IMR-90 (cell line): ENCODE data around the gene NRIP1. TPM values are rescaled to one million over a fixed set of nuclear protein-coding genes. Genes with fewer than 3 reads are reported as not detected.

Source experiments
- ATAC-seq: fragments of 200-7000 bp; cut with Tn5 transposase; 2 replicates; pipeline ENCODE4 v1.9.1; 2020; ENCODE audit warnings: low read depth, mild to moderate bottlenecking, moderate library complexity
- BruUV-seq: library from RNA; stranded (reverse); fragments of 400-500 nt; replicated peaks from 2 replicates; lab custom pipeline; 2021; lab: Mats Ljungman, UMichigan
- CTCF ChIA-PET: fragments of 300-600 bp; formaldehyde crosslinking; extraction: SDS; loops from one replicate; lab custom pipeline; 2021; ENCODE audit warnings: antibody characterized with exemption; lab: Yijun Ruan, JAX
- POLR2A ChIA-PET: fragments of 300-600 bp; sonication (Branson Sonifier 250); formaldehyde crosslinking; loops from one replicate; lab custom pipeline; 2022; ENCODE audit warnings: antibody characterized with exemption; ENCODE audit not compliant: unreplicated experiment; lab: Charles Lee
- DNase-seq: peaks from one replicate; pipeline ENCODE4 v3.0.0; 2013
- H2AFZ ChIP-seq: replicated peaks from 2 replicates; pipeline ENCODE3; 2013; ENCODE audit warnings: low read length, mild to moderate bottlenecking; ENCODE audit not compliant: poor library complexity
- H2AK5ac ChIP-seq: 2 replicates; pipeline ENCODE4 v1.6.1; 2013; ENCODE audit warnings: low read depth, low read length, inconsistent platforms
- H2AK9ac ChIP-seq: replicated peaks from 2 replicates; pipeline ENCODE3; 2013; ENCODE audit warnings: mild to moderate bottlenecking, low read depth, low read length, moderate library complexity; ENCODE audit not compliant: poor library complexity
- H2BK120ac ChIP-seq: 2 replicates; pipeline ENCODE4 v1.6.1; 2013; ENCODE audit warnings: low read depth, low read length, inconsistent platforms
- H2BK15ac ChIP-seq: 3 replicates; pipeline ENCODE4 v1.6.1; 2013; ENCODE audit warnings: low read depth, low read length, inconsistent platforms
- H2BK20ac ChIP-seq: 2 replicates; pipeline ENCODE4 v1.6.1; 2013; ENCODE audit warnings: low read depth, mild to moderate bottlenecking, inconsistent platforms, low read length, moderate library complexity
- H2BK5ac ChIP-seq: 2 replicates; pipeline ENCODE4 v1.6.1; 2013; ENCODE audit warnings: mild to moderate bottlenecking, low read depth, low read length, inconsistent platforms; ENCODE audit not compliant: poor library complexity, severe bottlenecking
- H3K14ac ChIP-seq: replicated peaks from 2 replicates; pipeline ENCODE4 v1.6.1; 2013; ENCODE audit warnings: low read depth, low read length, inconsistent platforms
- H3K18ac ChIP-seq: 2 replicates; pipeline ENCODE4 v1.6.1; 2013; ENCODE audit warnings: low read depth, low read length, control low read depth
- H3K23ac ChIP-seq: 2 replicates; pipeline ENCODE4 v1.6.1; 2013; ENCODE audit warnings: low read depth, low read length, inconsistent platforms
- H3K27ac ChIP-seq: 2 replicates; pipeline ENCODE4 v1.5.1; 2013; ENCODE audit warnings: mild to moderate bottlenecking, control low read depth, low read length; ENCODE audit not compliant: insufficient read depth
- H3K27me3 ChIP-seq: 2 replicates; pipeline ENCODE4 v1.6.1; 2013; ENCODE audit warnings: low read length; ENCODE audit not compliant: control insufficient read depth, insufficient read depth
- H3K36me3 ChIP-seq: 2 replicates; pipeline ENCODE4 v1.6.1; 2013; ENCODE audit warnings: low read length, mixed read lengths; ENCODE audit not compliant: control insufficient read depth, insufficient read depth
- H3K4ac ChIP-seq: 2 replicates; pipeline ENCODE4 v1.6.1; 2013; ENCODE audit warnings: low read depth, low read length, inconsistent platforms
- H3K4me1 ChIP-seq: 2 replicates; pipeline ENCODE4 v1.6.1; 2013; ENCODE audit warnings: low read length, mixed read lengths; ENCODE audit not compliant: control insufficient read depth, insufficient read depth
- H3K4me2 ChIP-seq: 2 replicates; pipeline ENCODE4 v1.6.1; 2013; ENCODE audit warnings: low read depth, mild to moderate bottlenecking, control low read depth, low read length, moderate library complexity
- H3K4me3 ChIP-seq: 2 replicates; pipeline ENCODE4 v1.5.1; 2013; ENCODE audit warnings: low read depth, mild to moderate bottlenecking, control low read depth, low read length, moderate library complexity; ENCODE audit not compliant: insufficient read depth
- H3K56ac ChIP-seq: 2 replicates; pipeline ENCODE4 v1.6.1; 2013; ENCODE audit warnings: low read length, inconsistent platforms; ENCODE audit not compliant: insufficient read depth; ENCODE audit errors: extremely low read depth
- H3K79me1 ChIP-seq, 2 experiments: 2 replicates each; pipeline ENCODE4 v1.6.1; 2013; ENCODE audit warnings: low read length in 2 of 2, inconsistent platforms in 1 of 2, low read depth in 1 of 2
- H3K9ac ChIP-seq: 2 replicates; pipeline ENCODE4 v1.6.1; 2013; ENCODE audit warnings: low read depth, low read length, control low read depth
- H3K9me1 ChIP-seq: 2 replicates; pipeline ENCODE4 v1.6.1; 2013; ENCODE audit warnings: low read length, inconsistent platforms; ENCODE audit not compliant: insufficient read depth
- H3K9me3 ChIP-seq: 2 replicates; pipeline ENCODE4 v1.6.1; 2013; ENCODE audit warnings: low read length; ENCODE audit not compliant: control insufficient read depth, insufficient read depth
- H4K20me1 ChIP-seq: 2 replicates; pipeline ENCODE4 v1.6.1; 2013; ENCODE audit warnings: low read length, inconsistent platforms; ENCODE audit not compliant: insufficient read depth
- H4K5ac ChIP-seq: 2 replicates; pipeline ENCODE4 v1.6.1; 2013; ENCODE audit warnings: mild to moderate bottlenecking, low read depth, low read length, control low read depth
- H4K8ac ChIP-seq, 2 experiments: 2 replicates each; pipeline ENCODE4 v1.6.1; 2013; ENCODE audit warnings: low read depth in 2 of 2, low read length in 2 of 2, control low read depth in 1 of 2, inconsistent platforms in 1 of 2
- H4K91ac ChIP-seq: 2 replicates; pipeline ENCODE4 v1.6.1; 2013; ENCODE audit warnings: low read depth, low read length, inconsistent platforms; ENCODE audit not compliant: insufficient read depth
- BHLHE40 ChIP-seq: fragments of 150-350 bp; IDR thresholded peaks from 2 replicates; pipeline ENCODE4 v1.6.1; 2016; ENCODE audit warnings: mild to moderate bottlenecking, low read depth, low read length
- FOS ChIP-seq: fragments of 150-350 bp; IDR thresholded peaks from 2 replicates; pipeline ENCODE4 v1.6.1; 2016; ENCODE audit warnings: low read depth, low read length
- MAZ ChIP-seq: IDR thresholded peaks from 2 replicates; pipeline ENCODE4 v1.6.1; 2012; ENCODE audit warnings: low read depth, mild to moderate bottlenecking, low read length, improper control_type of control experiment, moderate library complexity, borderline replicate concordance
- MXI1 ChIP-seq: IDR thresholded peaks from 2 replicates; pipeline ENCODE4 v1.6.1; 2012; ENCODE audit warnings: low read depth, mild to moderate bottlenecking, low read length, moderate library complexity, borderline replicate concordance
- NFE2L2 ChIP-seq: fragments of 150-350 bp; IDR thresholded peaks from 2 replicates; pipeline ENCODE4 v1.6.1; 2016; ENCODE audit warnings: low read depth, mild to moderate bottlenecking, low read length
- RCOR1 ChIP-seq: IDR thresholded peaks from 2 replicates; pipeline ENCODE4 v1.6.1; 2012; ENCODE audit warnings: mild to moderate bottlenecking, low read length, improper control_type of control experiment; ENCODE audit not compliant: insufficient replicate concordance
- RFX5 ChIP-seq: IDR thresholded peaks from 2 replicates; pipeline ENCODE4 v1.8.0; 2012; ENCODE audit warnings: low read depth, mild to moderate bottlenecking, low read length, moderate library complexity
- WGBS, 2 experiments: methylation state at CpG; one replicate each; pipeline versions ENCODE4 v1.1.5 to v1.1.7; 2013; ENCODE audit warnings: missing lambda C conversion rate in 2 of 2; ENCODE audit not compliant: insufficient read length in 1 of 2; ENCODE audit errors: extremely low coverage in 2 of 2; 5-methylcytosine and 5-hydroxymethylcytosine counted together
- dilution Hi-C: fragments of 300-500 bp; cut with HindIII; formaldehyde crosslinking; loops from one replicate; pipeline ENCODE4 v1.14.3; 2018; ENCODE audit warnings: low sequenced_read_pairs; ENCODE audit not compliant: unreplicated experiment
- in situ Hi-C: fragments of 300-500 bp; cut with MboI; formaldehyde crosslinking; loops from 3 replicates; pipeline ENCODE4 v1.14.3; 2019; ENCODE audit warnings: low sequenced_read_pairs, inconsistent platforms, mixed read lengths
- intact Hi-C: fragments of 100-400 bp; cut with micrococcal nuclease; formaldehyde crosslinking; loops from 2 replicates; pipeline ENCODE4 v1.10.0; 2022
- polyA plus RNA-seq, 3 experiments: library from polyadenylated mRNA; depleted of rRNA; stranded (reverse); fragments of >200 nt; gene quantifications; 2 replicates each; pipeline ENCODE4 v1.2.3, GENCODE V29; 2012; ENCODE audit warnings: low replicate concordance in 1 of 3
- total RNA-seq: library from RNA; depleted of rRNA; stranded (reverse); fragments of >200 nt; gene quantifications from 2 replicates; pipeline ENCODE4 v1.2.3, GENCODE V29; 2012
- TF ChIP-seq, protein P1 (sequence below): fragments of 150-350 bp; IDR thresholded peaks from 2 replicates; pipeline ENCODE4 v1.6.1; 2017; ENCODE audit warnings: mild to moderate bottlenecking, antibody characterized with exemption, low read length, low read depth
- TF ChIP-seq, protein P2 (sequence below): conservative IDR thresholded peaks from 2 replicates; pipeline ENCODE4 v1.5.1; 2012; ENCODE audit warnings: mild to moderate bottlenecking, low read depth, low read length, improper control_type of control experiment

Gene NRIP1
- total and polyA plus RNA-seq, 2 of the 4 experiments (the other 2 are of a cell fraction) = 9.6 to 73.8 TPM

DNA sequence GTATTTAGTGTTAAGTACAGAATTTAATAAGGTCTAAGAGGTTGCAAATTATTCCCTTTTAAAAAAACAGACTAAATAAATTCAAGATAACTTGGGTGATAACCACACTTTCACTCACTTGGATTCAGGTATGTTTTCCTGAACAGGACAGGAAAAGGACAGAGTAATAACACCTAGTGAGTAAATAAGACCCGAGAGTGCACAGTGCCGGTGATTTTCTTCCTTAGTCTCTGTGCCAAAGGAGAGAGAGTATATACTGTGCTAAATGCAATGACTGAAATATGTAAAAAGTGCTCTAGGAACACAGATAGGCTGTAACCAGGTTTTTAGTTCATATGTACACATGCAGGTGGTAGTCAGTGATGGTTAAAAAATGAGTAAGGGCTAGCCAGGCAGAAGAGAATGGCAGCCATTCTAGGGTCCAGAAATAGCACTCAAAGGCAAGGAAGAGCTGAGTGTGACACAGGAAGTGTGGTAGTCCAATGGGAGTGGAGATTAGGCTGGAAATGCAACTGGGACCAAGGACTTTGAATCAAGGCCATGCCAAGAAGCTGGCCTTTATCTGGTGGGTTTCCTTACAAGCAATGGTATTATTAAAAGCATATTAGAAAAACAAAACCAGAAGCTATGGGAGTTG is 58.1 kb downstream of the NRIP1 start:
- Histone ChIP-seq H3K27ac (peak overlapping the region; percentile 64), H3K4me3 (no peak overlapping the region), H4K8ac (peak overlapping the region; percentile 61 to 83; a peak in 3 of 4 replicates), H4K91ac (peak overlapping the region; percentile 82), H2AFZ (no peak overlapping the region), H4K20me1 (no peaks in the 10 kb centered on the region), H3K36me3 (peaks cover 9% of the 10 kb centered on the region; the same call in 1 of the 2 replicates), H3K9ac (no peak overlapping the region), H2BK15ac (peak overlapping the region; percentile 38; the same call in 2 of the 3 replicates), H3K79me1 (peaks cover 20 to 55% of the 10 kb centered on the region in 2 experiments), H2BK120ac (peak overlapping the region; percentile 89), H2BK20ac (peak overlapping the region; percentile 28), H4K5ac (peak overlapping the region; percentile 97), H3K9me1 (peaks cover 10% of the 10 kb centered on the region), H2AK5ac (peak overlapping the region; percentile 97), H2BK5ac (peak overlapping the region; percentile 97), H3K56ac (no peak overlapping the region), H3K18ac (peak overlapping the region; percentile 84), H3K14ac (peak overlapping the region; percentile 96), H3K4ac (peak overlapping the region; percentile 84), H3K23ac (peak overlapping the region; percentile 85), H3K9me3 (no peaks in the 10 kb centered on the region), H3K27me3 (no peaks in the 10 kb centered on the region), H3K4me2 (no peak overlapping the region; the same call in 1 of the 2 replicates), H3K4me1 (peaks cover 31% of the 10 kb centered on the region), H2AK9ac (peak overlapping the region; percentile 48)
- DNase-seq (no peak), ATAC-seq (no peak)
- ChIA-PET POLR2A (no interaction called here), CTCF (interaction anchor here (1.0 to 1.1 kb wide), 2 partner anchors 12 to 15 kb away, joined by 3 read pairs; no protein-coding TSS in a partner anchor)
- TF ChIP-seq MXI1 (no peak), BHLHE40 (no peak), FOS (no peak), RCOR1 (no peak), RFX5 (no peak), NFE2L2 (no peak), MAZ (no peak)
- TF ChIP-seq, protein P1, sequence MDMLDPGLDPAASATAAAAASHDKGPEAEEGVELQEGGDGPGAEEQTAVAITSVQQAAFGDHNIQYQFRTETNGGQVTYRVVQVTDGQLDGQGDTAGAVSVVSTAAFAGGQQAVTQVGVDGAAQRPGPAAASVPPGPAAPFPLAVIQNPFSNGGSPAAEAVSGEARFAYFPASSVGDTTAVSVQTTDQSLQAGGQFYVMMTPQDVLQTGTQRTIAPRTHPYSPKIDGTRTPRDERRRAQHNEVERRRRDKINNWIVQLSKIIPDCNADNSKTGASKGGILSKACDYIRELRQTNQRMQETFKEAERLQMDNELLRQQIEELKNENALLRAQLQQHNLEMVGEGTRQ = no peak
- TF ChIP-seq, protein P2, sequence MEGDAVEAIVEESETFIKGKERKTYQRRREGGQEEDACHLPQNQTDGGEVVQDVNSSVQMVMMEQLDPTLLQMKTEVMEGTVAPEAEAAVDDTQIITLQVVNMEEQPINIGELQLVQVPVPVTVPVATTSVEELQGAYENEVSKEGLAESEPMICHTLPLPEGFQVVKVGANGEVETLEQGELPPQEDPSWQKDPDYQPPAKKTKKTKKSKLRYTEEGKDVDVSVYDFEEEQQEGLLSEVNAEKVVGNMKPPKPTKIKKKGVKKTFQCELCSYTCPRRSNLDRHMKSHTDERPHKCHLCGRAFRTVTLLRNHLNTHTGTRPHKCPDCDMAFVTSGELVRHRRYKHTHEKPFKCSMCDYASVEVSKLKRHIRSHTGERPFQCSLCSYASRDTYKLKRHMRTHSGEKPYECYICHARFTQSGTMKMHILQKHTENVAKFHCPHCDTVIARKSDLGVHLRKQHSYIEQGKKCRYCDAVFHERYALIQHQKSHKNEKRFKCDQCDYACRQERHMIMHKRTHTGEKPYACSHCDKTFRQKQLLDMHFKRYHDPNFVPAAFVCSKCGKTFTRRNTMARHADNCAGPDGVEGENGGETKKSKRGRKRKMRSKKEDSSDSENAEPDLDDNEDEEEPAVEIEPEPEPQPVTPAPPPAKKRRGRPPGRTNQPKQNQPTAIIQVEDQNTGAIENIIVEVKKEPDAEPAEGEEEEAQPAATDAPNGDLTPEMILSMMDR = no peak
- in situ Hi-C loops (no loop called here), dilution Hi-C loops (no loop called here), intact Hi-C loops (no loop called here)
- no TSS peak for BruUV-seq
- no CpG with 5 or more reads among the region's 2 CpGs for WGBS, 2 experiments
